Endodermal cell (in vitro differentiated cells): ENCODE measurements around the gene DTNA. TPM values are rescaled to one million over a fixed set of nuclear protein-coding genes. Genes with fewer than 3 reads are reported as not detected.

Source experiments
- DNase-seq: peaks from one replicate; pipeline ENCODE4 v3.0.0-alpha.2; 2017
- H3K27ac ChIP-seq: 2 replicates; pipeline ENCODE4 v1.5.1; 2013; ENCODE audit warnings: mild to moderate bottlenecking, low read depth, low read length, moderate library complexity
- H3K27me3 ChIP-seq: 2 replicates; pipeline ENCODE4 v1.6.1; 2013; ENCODE audit warnings: mild to moderate bottlenecking, low read length, moderate library complexity; ENCODE audit not compliant: insufficient read depth, control insufficient read depth, poor library complexity, severe bottlenecking
- H3K36me3 ChIP-seq: 2 replicates; pipeline ENCODE4 v1.7.0; 2013; ENCODE audit warnings: mild to moderate bottlenecking, low read length, moderate library complexity; ENCODE audit not compliant: control insufficient read depth, insufficient read depth
- H3K4me1 ChIP-seq: one replicate; pipeline ENCODE4 v1.7.0; 2013; ENCODE audit warnings: low read length; ENCODE audit not compliant: control insufficient read depth, insufficient read depth
- H3K4me3 ChIP-seq: 2 replicates; pipeline ENCODE4 v1.5.1; 2013; ENCODE audit warnings: mild to moderate bottlenecking, low read length, moderate library complexity
- H3K9ac ChIP-seq: 2 replicates; pipeline ENCODE4 v1.6.1; 2013; ENCODE audit warnings: mild to moderate bottlenecking, low read length, moderate library complexity; ENCODE audit not compliant: poor library complexity, severe bottlenecking; ENCODE audit errors: extremely low read depth
- H3K9me3 ChIP-seq: 2 replicates; pipeline ENCODE4 v1.6.1; 2013; ENCODE audit warnings: mild to moderate bottlenecking, low read length, moderate library complexity; ENCODE audit not compliant: control insufficient read depth
- H3K27ac Mint-ChIP-seq: 2 replicates; pipeline ENCODE4 v1.8.0; 2020; ENCODE audit warnings: mixed read lengths
- H3K27me3 Mint-ChIP-seq: 2 replicates; pipeline ENCODE4 v1.8.0; 2021; ENCODE audit warnings: mild to moderate bottlenecking, mixed read lengths; ENCODE audit not compliant: insufficient read depth
- H3K36me3 Mint-ChIP-seq: 2 replicates; pipeline ENCODE4 v1.8.0; 2020; ENCODE audit warnings: low read depth, mixed read lengths
- H3K4me1 Mint-ChIP-seq: 2 replicates; pipeline ENCODE4 v1.8.0; 2020; ENCODE audit warnings: mixed read lengths
- H3K4me3 Mint-ChIP-seq: 2 replicates; pipeline ENCODE4 v1.8.0; 2020; ENCODE audit warnings: mild to moderate bottlenecking, moderate library complexity, mixed read lengths
- H3K9me3 Mint-ChIP-seq: 2 replicates; pipeline ENCODE4 v1.8.0; 2020; ENCODE audit warnings: mild to moderate bottlenecking, mixed read lengths
- WGBS, 2 experiments: methylation state at CpG; one replicate each; pipeline versions ENCODE4 v1.1.5 to v1.1.7; 2013; ENCODE audit warnings: missing lambda C conversion rate in 2 of 2, mixed read lengths in 1 of 2; ENCODE audit not compliant: insufficient coverage in 1 of 2, insufficient read length in 1 of 2; 5-methylcytosine and 5-hydroxymethylcytosine counted together
- total RNA-seq, 2 donors: library from RNA; stranded (reverse); fragmentation: NEBNext Ultra II Directional in 1 of 2; extraction: Animal tissue kit (Norgen Biotek cat#: 25700) in 1 of 2; gene quantifications; 2 replicates in 1 of 2; 3 replicates in 1 of 2; pipeline ENCODE4 v1.2.1, GENCODE V29; 2021
- TF ChIP-seq, protein P1 (sequence below): fragments of 200-600 bp; sonication (generic); conservative IDR thresholded peaks from 2 replicates; pipeline ENCODE4 v1.5.0; 2021; ENCODE audit warnings: antibody characterized with exemption, mild to moderate bottlenecking

Gene DTNA
- total RNA-seq, 2 donors from 2014 or later, result 45.6 to 51.6 TPM

DNA sequence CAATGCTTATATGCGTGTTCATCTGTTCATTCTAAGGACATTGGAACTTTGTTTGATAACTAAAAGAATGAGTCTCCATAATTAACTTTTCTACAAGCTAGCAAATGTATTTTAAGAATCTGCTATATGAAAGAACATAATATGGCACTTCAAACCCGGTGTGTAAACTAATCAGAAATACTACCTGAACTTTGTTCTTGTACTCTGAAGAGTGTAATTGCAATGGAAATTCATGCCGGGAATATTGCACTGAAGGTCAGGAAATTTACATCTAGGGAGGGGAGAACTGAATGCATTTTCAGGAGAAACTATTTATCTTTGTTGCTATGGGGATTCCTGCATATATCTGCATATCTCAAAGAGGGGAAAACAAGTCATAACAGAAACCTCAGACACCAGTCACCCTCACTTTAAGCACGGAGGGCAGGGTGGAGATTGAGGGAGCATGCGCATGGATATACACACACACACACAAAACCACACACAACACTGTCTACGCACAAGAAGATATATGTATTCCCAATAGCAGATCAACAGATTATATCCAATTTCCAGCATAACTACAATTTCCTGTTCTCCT lies 76.2 kb downstream of the DTNA start:
- H3K4me1 ChIP-seq, result peaks cover 4% of the 10 kb centered on the region
- Mint-ChIP-seq H3K4me1 (peaks cover 8% of the 10 kb centered on the region), H3K36me3 (no peaks in the 10 kb centered on the region), H3K27me3 (no peaks in the 10 kb centered on the region), H3K9me3 (no peaks in the 10 kb centered on the region), H3K4me3 (no peak overlapping the region), H3K27ac (no peak overlapping the region)
- 91 to 92% methylated on average over 4 to 6 of the region's 6 CpGs for WGBS, 2 experiments
- no peaks in the 10 kb centered on the region for H3K27me3 ChIP-seq
- no peaks in the 10 kb centered on the region for H3K9me3 ChIP-seq
- H3K36me3 ChIP-seq, result no peaks in the 10 kb centered on the region
- no peak overlapping the region for H3K4me3 ChIP-seq
- H3K9ac ChIP-seq, result no peak overlapping the region
- H3K27ac ChIP-seq, result no peak overlapping the region
- TF ChIP-seq, protein P1, sequence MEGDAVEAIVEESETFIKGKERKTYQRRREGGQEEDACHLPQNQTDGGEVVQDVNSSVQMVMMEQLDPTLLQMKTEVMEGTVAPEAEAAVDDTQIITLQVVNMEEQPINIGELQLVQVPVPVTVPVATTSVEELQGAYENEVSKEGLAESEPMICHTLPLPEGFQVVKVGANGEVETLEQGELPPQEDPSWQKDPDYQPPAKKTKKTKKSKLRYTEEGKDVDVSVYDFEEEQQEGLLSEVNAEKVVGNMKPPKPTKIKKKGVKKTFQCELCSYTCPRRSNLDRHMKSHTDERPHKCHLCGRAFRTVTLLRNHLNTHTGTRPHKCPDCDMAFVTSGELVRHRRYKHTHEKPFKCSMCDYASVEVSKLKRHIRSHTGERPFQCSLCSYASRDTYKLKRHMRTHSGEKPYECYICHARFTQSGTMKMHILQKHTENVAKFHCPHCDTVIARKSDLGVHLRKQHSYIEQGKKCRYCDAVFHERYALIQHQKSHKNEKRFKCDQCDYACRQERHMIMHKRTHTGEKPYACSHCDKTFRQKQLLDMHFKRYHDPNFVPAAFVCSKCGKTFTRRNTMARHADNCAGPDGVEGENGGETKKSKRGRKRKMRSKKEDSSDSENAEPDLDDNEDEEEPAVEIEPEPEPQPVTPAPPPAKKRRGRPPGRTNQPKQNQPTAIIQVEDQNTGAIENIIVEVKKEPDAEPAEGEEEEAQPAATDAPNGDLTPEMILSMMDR, result no peak
- DNase-seq, result no peak

DNA sequence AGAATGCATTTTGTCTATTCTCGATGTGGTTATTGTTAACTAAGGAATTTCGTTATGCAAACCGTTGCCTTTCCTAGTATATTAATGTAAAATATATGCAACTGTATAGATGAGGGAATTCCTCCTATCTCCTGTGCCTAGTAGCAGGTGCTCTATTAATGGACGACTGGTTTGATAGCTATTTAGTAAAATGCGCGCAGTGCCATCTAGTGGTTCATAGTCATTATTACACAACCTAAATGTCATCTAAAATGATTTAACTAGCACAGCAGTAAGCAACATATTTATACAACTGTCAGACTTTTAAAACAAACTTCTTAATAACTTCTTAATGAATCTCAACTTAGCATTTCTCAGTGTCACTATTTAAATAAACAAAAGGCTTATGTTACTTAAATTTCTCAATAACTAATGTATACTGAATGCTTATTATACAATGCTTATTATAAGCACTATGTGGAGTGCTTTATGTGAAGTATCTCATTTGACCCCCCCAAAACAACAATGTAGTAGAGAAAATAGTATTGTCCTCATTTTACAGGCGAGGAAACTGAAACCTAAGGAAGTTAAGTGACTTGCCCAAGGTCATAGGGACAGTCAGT lies 77.9 kb downstream of the DTNA start:
- peaks cover 14% of the 10 kb centered on the region for H3K36me3 ChIP-seq
- 17 to 27% methylated on average over 3 to 7 of the region's 7 CpGs for WGBS, 2 experiments
- TF ChIP-seq, protein P1, result peak; percentile 86
- peaks cover 4% of the 10 kb centered on the region for H3K4me1 ChIP-seq
- DNase-seq, result no peak
- no peaks in the 10 kb centered on the region for H3K27me3 Mint-ChIP-seq
- H3K9ac ChIP-seq, result no peak overlapping the region
- H3K9me3 Mint-ChIP-seq, result peaks cover 14% of the 10 kb centered on the region
- H3K4me3 Mint-ChIP-seq, result no peak overlapping the region
- no peak overlapping the region for H3K27ac ChIP-seq
- H3K4me1 Mint-ChIP-seq, result peaks cover 8% of the 10 kb centered on the region
- no peaks in the 10 kb centered on the region for H3K27me3 ChIP-seq
- no peak overlapping the region for H3K4me3 ChIP-seq
- peaks cover 15% of the 10 kb centered on the region for H3K9me3 ChIP-seq
- H3K36me3 Mint-ChIP-seq, result peaks cover 14% of the 10 kb centered on the region
- H3K27ac Mint-ChIP-seq, result no peak overlapping the region

GRCh38 chr18:34789768-34790344 lies 79.8 kb downstream of the DTNA start:
- H3K27me3 ChIP-seq, result no peaks in the 10 kb centered on the region
- TF ChIP-seq, protein P1, result no peak
- Mint-ChIP-seq H3K4me1 (peaks cover 19% of the 10 kb centered on the region), H3K36me3 (peaks cover 24% of the 10 kb centered on the region), H3K9me3 (peaks cover 26% of the 10 kb centered on the region), H3K27me3 (no peaks in the 10 kb centered on the region), H3K4me3 (no peak overlapping the region), H3K27ac (no peak overlapping the region)
- H3K27ac ChIP-seq, result no peak overlapping the region
- WGBS, 2 experiments, result 91 to 92% methylated on average over 2 of the region's 2 CpGs
- H3K4me3 ChIP-seq, result no peak overlapping the region
- no peak for DNase-seq
- peaks cover 25% of the 10 kb centered on the region for H3K9me3 ChIP-seq
- peaks cover 4% of the 10 kb centered on the region for H3K4me1 ChIP-seq
- peaks cover 17% of the 10 kb centered on the region for H3K36me3 ChIP-seq
- no peak overlapping the region for H3K9ac ChIP-seq
